Esophagus squamous epithelium (tissue), 5 donors: ENCODE results near the gene KCTD1. TPM values are rescaled to one million over a fixed set of nuclear protein-coding genes. Genes with fewer than 3 reads are reported as not detected.

Experiments
- DNase-seq: peaks from one replicate; lab custom pipeline; 2025; lab: John Stamatoyannopoulos, UW
- H3K27ac ChIP-seq, 4 donors: fragments of 200-600 bp; sonication (generic); one replicate each; pipeline ENCODE4 v1.5.1; 2016 to 2019; ENCODE audit warnings: mild to moderate bottlenecking in 1 of 4
- H3K27me3 ChIP-seq, 4 donors: fragments of 200-600 bp; sonication (generic); 1 replicate in 3 of 4; 2 replicates in 1 of 4; pipeline versions ENCODE4 v1.5.1 to v1.6.0; 2017 to 2021; ENCODE audit warnings: antibody characterized with exemption in 1 of 4
- H3K36me3 ChIP-seq, 3 donors: fragments of 200-600 bp; sonication (generic); one replicate each; pipeline ENCODE4 v1.5.1; 2016 to 2019
- H3K4me1 ChIP-seq, 3 donors: fragments of 200-600 bp; sonication (generic); one replicate each; pipeline ENCODE4 v1.5.1; 2017 to 2019
- H3K4me3 ChIP-seq, 4 donors: fragments of 200-600 bp; sonication (generic); 1 replicate in 3 of 4; 2 replicates in 1 of 4; pipeline ENCODE4 v1.5.1; 2016 to 2019; ENCODE audit warnings: mild to moderate bottlenecking in 2 of 4, moderate library complexity in 1 of 4
- H3K9me3 ChIP-seq, 3 donors: fragments of 200-600 bp; sonication (generic); one replicate each; pipeline ENCODE4 v1.5.1; 2016 to 2019
- POLR2A ChIP-seq, 4 donors: fragments of 450-650 bp; IDR thresholded peaks; one replicate each; pipeline ENCODE4 v1.6.1; 2017; ENCODE audit warnings: antibody characterized with exemption in 4 of 4, mild to moderate bottlenecking in 4 of 4, moderate library complexity in 3 of 4
- WGBS, 2 donors: methylation state at CpG; one replicate each; pipeline ENCODE4 v1.1.5; 2018; 5-methylcytosine and 5-hydroxymethylcytosine counted together
- intact Hi-C: fragments of 100-400 bp; cut with DNase I; formaldehyde crosslinking; loops from one replicate; pipeline ENCODE4 v1.15.0; 2022
- total RNA-seq, 4 donors: library from RNA; depleted of rRNA; stranded (reverse); fragments of >200 nt; gene quantifications; one replicate each; pipeline ENCODE4 v1.1.0, GENCODE V29; 2016
- TF ChIP-seq, protein P1 (sequence below), 6 experiments: fragments of 450-650 bp in 4 of 6; fragments of 200-600 bp in 2 of 6; sonication (generic) in 2 of 6; IDR thresholded peaks; one replicate each; pipeline ENCODE4 v1.5.1; 2016 to 2019; ENCODE audit warnings: antibody characterized with exemption in 6 of 6, mild to moderate bottlenecking in 4 of 6, moderate library complexity in 4 of 6
- donor health status: DM: yes; HTN: yes; CAD: no.

The KCTD1 gene
- total RNA-seq, 4 donors from 2014 or later = 46.0 to 67.1 (median 56.6) TPM

DNA sequence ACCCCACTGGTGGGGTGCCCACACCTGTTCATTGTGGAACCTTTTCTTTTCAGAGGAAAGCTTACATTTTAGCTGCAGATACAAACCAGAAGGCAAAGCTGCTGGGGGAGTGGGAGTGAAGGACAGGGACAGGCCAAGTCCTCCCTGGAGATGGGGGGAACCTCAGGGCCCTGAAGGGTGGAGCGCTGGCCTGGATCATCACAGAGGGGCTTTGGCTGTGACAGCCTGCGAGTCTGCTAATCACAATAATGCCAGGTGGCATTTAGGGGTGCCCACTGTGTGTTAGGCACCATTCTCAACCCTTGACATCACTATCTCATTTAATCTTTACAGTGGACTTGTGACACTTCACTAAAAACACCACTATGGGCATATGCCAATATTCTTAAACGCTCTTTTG is 27.4 kb downstream of the KCTD1 start:
- intact Hi-C loops = no loop called here
- H3K9me3 ChIP-seq = no peaks in the 10 kb centered on the region
- H3K4me1 ChIP-seq = peaks cover 0 to 18% (median 0%) of the 10 kb centered on the region in 3 donors
- H3K36me3 ChIP-seq = peaks cover 0 to 3% (median 0%) of the 10 kb centered on the region in 3 donors
- DNase-seq = no peak
- H3K27me3 ChIP-seq = no peaks in the 10 kb centered on the region
- no peak overlapping the region for H3K27ac ChIP-seq
- no peak overlapping the region for H3K4me3 ChIP-seq
- TF ChIP-seq, protein P1, sequence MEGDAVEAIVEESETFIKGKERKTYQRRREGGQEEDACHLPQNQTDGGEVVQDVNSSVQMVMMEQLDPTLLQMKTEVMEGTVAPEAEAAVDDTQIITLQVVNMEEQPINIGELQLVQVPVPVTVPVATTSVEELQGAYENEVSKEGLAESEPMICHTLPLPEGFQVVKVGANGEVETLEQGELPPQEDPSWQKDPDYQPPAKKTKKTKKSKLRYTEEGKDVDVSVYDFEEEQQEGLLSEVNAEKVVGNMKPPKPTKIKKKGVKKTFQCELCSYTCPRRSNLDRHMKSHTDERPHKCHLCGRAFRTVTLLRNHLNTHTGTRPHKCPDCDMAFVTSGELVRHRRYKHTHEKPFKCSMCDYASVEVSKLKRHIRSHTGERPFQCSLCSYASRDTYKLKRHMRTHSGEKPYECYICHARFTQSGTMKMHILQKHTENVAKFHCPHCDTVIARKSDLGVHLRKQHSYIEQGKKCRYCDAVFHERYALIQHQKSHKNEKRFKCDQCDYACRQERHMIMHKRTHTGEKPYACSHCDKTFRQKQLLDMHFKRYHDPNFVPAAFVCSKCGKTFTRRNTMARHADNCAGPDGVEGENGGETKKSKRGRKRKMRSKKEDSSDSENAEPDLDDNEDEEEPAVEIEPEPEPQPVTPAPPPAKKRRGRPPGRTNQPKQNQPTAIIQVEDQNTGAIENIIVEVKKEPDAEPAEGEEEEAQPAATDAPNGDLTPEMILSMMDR (IDR thresholded peaks at IDR 0.05) = no peak
- TF ChIP-seq POLR2A (IDR thresholded peaks at IDR 0.05) = no peak
- WGBS, 2 donors = 91 to 93% methylated on average over 3 of the region's 3 CpGs

DNA sequence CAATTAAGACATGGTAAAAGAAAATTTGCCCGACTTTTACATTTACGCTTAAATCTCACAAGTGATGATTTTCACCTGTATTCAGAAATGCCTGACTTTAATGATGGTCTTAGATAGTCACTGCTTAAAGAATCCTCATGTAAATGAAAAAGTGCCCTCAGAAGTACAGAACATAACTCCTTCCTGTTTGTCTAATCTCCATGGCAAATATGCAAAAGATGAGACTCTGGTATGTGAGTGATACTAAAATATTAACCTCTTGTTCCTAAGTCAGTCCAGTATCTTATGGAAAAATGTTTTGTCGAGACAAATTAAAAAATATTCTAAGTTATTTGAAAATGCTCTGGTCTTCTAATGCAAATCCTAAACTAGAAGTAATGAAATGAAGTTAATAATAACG is 29.2 kb downstream of the KCTD1 start:
- TF ChIP-seq, protein P1 (IDR thresholded peaks at IDR 0.05) = no peak
- TF ChIP-seq POLR2A (IDR thresholded peaks at IDR 0.05) = no peak
- intact Hi-C loops = no loop called here
- no peaks in the 10 kb centered on the region for H3K9me3 ChIP-seq
- DNase-seq = no peak
- peaks cover 0 to 5% (median 0%) of the 10 kb centered on the region in 3 donors for H3K36me3 ChIP-seq
- H3K27ac ChIP-seq = no peak overlapping the region
- H3K27me3 ChIP-seq = no peaks in the 10 kb centered on the region
- no peak overlapping the region for H3K4me3 ChIP-seq
- H3K4me1 ChIP-seq = peaks cover 0 to 6% (median 0%) of the 10 kb centered on the region in 3 donors
- 91 to 94% methylated on average over 4 of the region's 4 CpGs for WGBS, 2 donors

DNA sequence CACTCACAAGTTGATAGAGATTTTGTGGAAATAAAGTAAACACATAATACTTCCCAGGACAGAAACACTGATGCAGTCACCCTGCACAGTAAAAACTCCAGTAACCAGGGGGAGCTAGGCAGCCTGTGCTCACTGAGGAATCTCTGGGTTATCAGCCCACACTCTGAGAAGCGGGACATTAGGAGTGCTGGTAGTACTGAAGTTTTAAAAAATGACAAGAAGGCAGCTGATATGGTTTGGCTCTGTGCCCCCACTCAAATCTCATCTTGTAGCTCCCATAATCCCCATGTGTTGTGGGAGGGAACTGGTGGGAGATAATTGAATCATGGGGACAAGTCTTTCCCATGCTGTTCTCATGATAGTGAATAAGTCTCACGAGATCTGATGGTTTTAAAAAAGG is 31.4 kb downstream of the KCTD1 start:
- Histone ChIP-seq H3K27ac (no peak overlapping the region), H3K9me3 (no peaks in the 10 kb centered on the region), H3K27me3 (no peaks in the 10 kb centered on the region), H3K4me1 (peaks cover 0 to 6% (median 0%) of the 10 kb centered on the region in 3 donors), H3K36me3 (peaks cover 0 to 5% (median 0%) of the 10 kb centered on the region in 3 donors), H3K4me3 (no peak overlapping the region)
- intact Hi-C loops = no loop called here
- DNase-seq = no peak
- WGBS, 2 donors = 90 to 100% methylated on average over 2 of the region's 2 CpGs
- TF ChIP-seq, protein P1 (IDR thresholded peaks at IDR 0.05) = no peak
- no peak for TF ChIP-seq POLR2A (IDR thresholded peaks at IDR 0.05)

DNA sequence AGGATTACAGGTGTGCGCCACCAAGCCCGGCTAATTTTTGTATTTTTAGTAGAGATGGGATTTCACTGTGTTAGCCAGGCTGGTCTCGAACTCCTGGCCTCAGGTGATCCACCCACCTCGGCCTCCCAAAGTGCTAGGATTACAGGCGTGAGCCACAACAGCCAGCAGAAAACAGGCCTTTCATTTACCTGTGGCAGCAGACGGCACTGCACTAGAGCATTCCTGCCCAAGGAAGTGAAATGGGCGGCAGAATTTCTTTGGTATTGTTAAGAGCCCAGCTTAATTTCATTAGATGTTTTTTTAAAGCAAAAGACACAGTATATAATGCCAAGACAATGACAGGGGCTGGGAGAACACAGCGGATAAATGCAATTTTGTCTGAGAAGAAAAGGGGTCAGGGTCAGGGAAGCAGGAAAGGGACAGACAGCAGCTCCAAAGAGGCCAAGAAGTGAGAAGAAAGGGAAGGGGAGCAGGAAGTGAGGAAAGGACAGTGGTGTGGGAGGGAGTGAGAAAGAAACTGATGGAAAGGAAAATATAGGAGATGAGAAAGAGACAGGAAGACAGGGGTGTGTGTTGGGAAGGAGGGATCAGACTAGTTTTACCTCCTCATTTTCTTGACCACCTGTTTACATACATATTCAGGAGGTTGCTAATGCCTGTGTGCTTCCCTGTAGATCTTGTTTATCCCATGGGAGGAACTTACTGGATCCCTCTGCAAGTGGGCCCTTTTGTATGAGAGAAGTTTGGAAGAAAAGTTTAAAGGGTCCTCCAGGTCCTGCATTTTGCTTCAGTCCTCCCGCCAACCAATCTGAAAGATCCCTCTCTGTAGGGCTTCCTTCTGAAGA is 32.5 kb downstream of the KCTD1 start:
- DNase-seq = no peak
- no peaks in the 10 kb centered on the region for H3K9me3 ChIP-seq
- no peaks in the 10 kb centered on the region for H3K27me3 ChIP-seq
- WGBS, 2 donors = 85 to 90% methylated on average over 7 to 8 of the region's 9 CpGs
- H3K4me1 ChIP-seq = no peaks in the 10 kb centered on the region
- intact Hi-C loops = no loop called here
- no peak overlapping the region for H3K4me3 ChIP-seq
- H3K27ac ChIP-seq = no peak overlapping the region
- peaks cover 0 to 5% (median 0%) of the 10 kb centered on the region in 3 donors for H3K36me3 ChIP-seq
- no peak for TF ChIP-seq POLR2A (IDR thresholded peaks at IDR 0.05)
- TF ChIP-seq, protein P1 (IDR thresholded peaks at IDR 0.05) = no peak

DNA sequence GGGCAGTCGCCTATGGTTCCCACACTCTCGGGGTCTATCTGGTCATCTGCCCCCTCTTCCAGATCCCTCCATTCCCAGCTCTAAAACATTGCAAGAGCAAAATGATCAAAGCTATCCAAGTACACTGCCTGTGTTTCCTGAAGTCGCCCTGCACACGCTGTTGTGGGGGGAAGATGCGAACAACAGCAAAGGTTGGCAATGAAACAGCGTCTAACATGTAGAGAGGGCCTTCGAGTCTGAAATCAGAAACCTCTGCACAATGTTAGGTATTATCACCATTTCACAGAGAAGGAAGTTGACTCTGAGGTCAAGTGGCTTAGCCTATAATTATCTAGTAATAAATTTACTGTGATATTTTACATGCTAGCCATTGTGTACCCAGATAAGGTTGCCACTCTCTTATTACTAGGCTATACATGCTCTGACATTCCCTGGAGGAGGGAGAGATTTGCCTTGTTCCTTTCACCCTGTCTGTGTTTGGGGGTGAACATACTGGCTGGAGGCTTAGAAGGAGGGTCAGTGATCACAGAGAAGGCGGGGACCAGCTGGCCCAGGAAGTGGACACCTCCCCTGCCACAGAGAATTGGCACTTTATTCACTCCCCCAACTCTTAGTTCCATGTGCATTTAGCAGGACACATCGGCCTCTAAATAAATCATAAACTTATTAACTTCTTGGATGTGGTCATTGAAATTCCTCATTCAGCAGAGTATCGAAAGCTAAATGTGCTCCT is 36.8 kb downstream of the KCTD1 start:
- no peak for DNase-seq
- TF ChIP-seq, protein P1 (IDR thresholded peaks at IDR 0.05) = no peak
- TF ChIP-seq POLR2A (IDR thresholded peaks at IDR 0.05) = no peak
- WGBS, 2 donors = 71 to 85% methylated on average over 10 of the region's 10 CpGs
- intact Hi-C loops = no loop called here
- no peaks in the 10 kb centered on the region for H3K9me3 ChIP-seq
- H3K36me3 ChIP-seq = peaks cover 0 to 5% (median 0%) of the 10 kb centered on the region in 3 donors
- H3K27me3 ChIP-seq = no peaks in the 10 kb centered on the region
- H3K4me1 ChIP-seq = peaks cover 0 to 11% (median 0%) of the 10 kb centered on the region in 3 donors
- H3K4me3 ChIP-seq = no peak overlapping the region
- no peak overlapping the region for H3K27ac ChIP-seq
